ENCODE data around the gene FBN1. TPM values are rescaled to one million over a fixed set of nuclear protein-coding genes. Genes with fewer than 3 reads are reported as not detected.

FBN1 gene
- total RNA-seq, 1 experiment from 2014 or later: 31.6 TPM

GRCh38 chr15:48493763-48494225, 151.7 kb downstream of the FBN1 start:
- no peaks in the 10 kb centered on the region for H3K9me3 ChIP-seq (replicated peaks)
- H3K27ac ChIP-seq: peak overlapping the region; percentile 75
- H3K36me3 ChIP-seq: peaks cover 9% of the 10 kb centered on the region
- peaks cover 23% of the 10 kb centered on the region for H3K4me1 ChIP-seq
- no peak overlapping the region for H3K4me3 ChIP-seq
- H3K27me3 ChIP-seq: no peaks in the 10 kb centered on the region
- no peak for DNase-seq

GRCh38 chr15:48493084-48493762, 152.3 kb downstream of the FBN1 start:
- Histone ChIP-seq H3K36me3 (peaks cover 15% of the 10 kb centered on the region), H3K4me1 (peaks cover 23% of the 10 kb centered on the region), H3K4me3 (no peak overlapping the region), H3K27me3 (no peaks in the 10 kb centered on the region), H3K27ac (peak overlapping the region; percentile 75), H3K9me3 (replicated peaks) (no peaks in the 10 kb centered on the region)
- DNase-seq: peak; percentile 26 to 62

GRCh38 chr15:48486228-48486627, 159.3 kb downstream of the FBN1 start:
- no peaks in the 10 kb centered on the region for H3K27me3 ChIP-seq
- peaks cover 38% of the 10 kb centered on the region for H3K36me3 ChIP-seq
- no peaks in the 10 kb centered on the region for H3K9me3 ChIP-seq (replicated peaks)
- H3K4me3 ChIP-seq: no peak overlapping the region
- no peak for DNase-seq
- no peak overlapping the region for H3K27ac ChIP-seq
- no peaks in the 10 kb centered on the region for H3K4me1 ChIP-seq

- no peak for DNase-seq
Observed at GRCh38 chr15:48481802-48482201, 163.7 kb downstream of the FBN1 start.

GRCh38 chr15:48479751-48480150, 165.8 kb downstream of the FBN1 start:
- Histone ChIP-seq H3K27ac (no peak overlapping the region), H3K4me3 (no peak overlapping the region), H3K27me3 (no peaks in the 10 kb centered on the region), H3K9me3 (replicated peaks) (no peaks in the 10 kb centered on the region), H3K4me1 (no peaks in the 10 kb centered on the region), H3K36me3 (peaks cover 24% of the 10 kb centered on the region)
- no peak for DNase-seq

More at GRCh38 chr15:48481802-48482201, 163.7 kb downstream of the FBN1 start:
- H3K4me3 ChIP-seq: no peak overlapping the region
- peaks cover 36% of the 10 kb centered on the region for H3K36me3 ChIP-seq
- no peaks in the 10 kb centered on the region for H3K27me3 ChIP-seq
- no peak overlapping the region for H3K27ac ChIP-seq
- H3K4me1 ChIP-seq: no peaks in the 10 kb centered on the region
- H3K9me3 ChIP-seq (replicated peaks): no peaks in the 10 kb centered on the region

GRCh38 chr15:48478581-48478980, 166.9 kb downstream of the FBN1 start:
- no peaks in the 10 kb centered on the region for H3K27me3 ChIP-seq
- no peaks in the 10 kb centered on the region for H3K4me1 ChIP-seq
- H3K4me3 ChIP-seq: no peak overlapping the region
- H3K9me3 ChIP-seq (replicated peaks): no peaks in the 10 kb centered on the region
- peaks cover 22% of the 10 kb centered on the region for H3K36me3 ChIP-seq
- H3K27ac ChIP-seq: no peak overlapping the region
- DNase-seq: no peak

GRCh38 chr15:48477795-48478360, 167.6 kb downstream of the FBN1 start:
- peaks cover 27% of the 10 kb centered on the region for H3K36me3 ChIP-seq

GRCh38 chr15:48475600-48476395, 169.7 kb downstream of the FBN1 start:
- H3K27ac ChIP-seq: no peak overlapping the region
- no peak for DNase-seq

More at GRCh38 chr15:48477795-48478360, 167.6 kb downstream of the FBN1 start:
- Histone ChIP-seq H3K27me3 (no peaks in the 10 kb centered on the region), H3K27ac (no peak overlapping the region), H3K4me1 (peaks cover 3% of the 10 kb centered on the region; the same call in 1 of the 2 replicates), H3K9me3 (replicated peaks) (no peaks in the 10 kb centered on the region), H3K4me3 (no peak overlapping the region)
- no peak for DNase-seq

GRCh38 chr15:48473667-48474066, 171.8 kb downstream of the FBN1 start:
- H3K36me3 ChIP-seq: peaks cover 29% of the 10 kb centered on the region
- H3K4me1 ChIP-seq: peaks cover 5% of the 10 kb centered on the region; the same call in 1 of the 2 replicates
- no peak overlapping the region for H3K27ac ChIP-seq
- no peaks in the 10 kb centered on the region for H3K27me3 ChIP-seq
- H3K9me3 ChIP-seq (replicated peaks): no peaks in the 10 kb centered on the region
- H3K4me3 ChIP-seq: no peak overlapping the region
- DNase-seq: no peak

More at GRCh38 chr15:48475600-48476395, 169.7 kb downstream of the FBN1 start:
- H3K4me3 ChIP-seq: no peak overlapping the region
- H3K9me3 ChIP-seq (replicated peaks): no peaks in the 10 kb centered on the region
- no peaks in the 10 kb centered on the region for H3K27me3 ChIP-seq
- H3K36me3 ChIP-seq: peaks cover 30% of the 10 kb centered on the region
- H3K4me1 ChIP-seq: peaks cover 5% of the 10 kb centered on the region; the same call in 1 of the 2 replicates

GRCh38 chr15:48472756-48473155, 172.8 kb downstream of the FBN1 start:
- Histone ChIP-seq H3K4me3 (no peak overlapping the region), H3K9me3 (replicated peaks) (no peaks in the 10 kb centered on the region), H3K4me1 (peaks cover 5% of the 10 kb centered on the region; the same call in 1 of the 2 replicates), H3K27ac (no peak overlapping the region), H3K27me3 (no peaks in the 10 kb centered on the region), H3K36me3 (peaks cover 31% of the 10 kb centered on the region)
- no peak for DNase-seq

- Histone ChIP-seq H3K27me3 (no peaks in the 10 kb centered on the region), H3K9me3 (replicated peaks) (no peaks in the 10 kb centered on the region), H3K4me1 (peaks cover 5% of the 10 kb centered on the region; the same call in 1 of the 2 replicates), H3K27ac (no peak overlapping the region), H3K4me3 (no peak overlapping the region), H3K36me3 (peaks cover 44% of the 10 kb centered on the region)
- DNase-seq: no peak
Observed at GRCh38 chr15:48471073-48471472, 174.4 kb downstream of the FBN1 start.

- H3K36me3 ChIP-seq: peaks cover 49% of the 10 kb centered on the region
- no peak overlapping the region for H3K27ac ChIP-seq
- H3K4me1 ChIP-seq: peaks cover 5% of the 10 kb centered on the region; the same call in 1 of the 2 replicates
- H3K9me3 ChIP-seq (replicated peaks): no peaks in the 10 kb centered on the region
- no peak for DNase-seq
- no peaks in the 10 kb centered on the region for H3K27me3 ChIP-seq
- no peak overlapping the region for H3K4me3 ChIP-seq
Observed at GRCh38 chr15:48470096-48470495, 175.4 kb downstream of the FBN1 start.

GRCh38 chr15:48469681-48470080, 175.8 kb downstream of the FBN1 start:
- no peaks in the 10 kb centered on the region for H3K9me3 ChIP-seq (replicated peaks)
- H3K27ac ChIP-seq: no peak overlapping the region
- H3K36me3 ChIP-seq: peaks cover 53% of the 10 kb centered on the region
- no peaks in the 10 kb centered on the region for H3K27me3 ChIP-seq
- no peak overlapping the region for H3K4me3 ChIP-seq
- H3K4me1 ChIP-seq: peaks cover 5% of the 10 kb centered on the region; the same call in 1 of the 2 replicates
- DNase-seq: no peak

- no peak for DNase-seq
- Histone ChIP-seq H3K27ac (no peak overlapping the region), H3K4me3 (no peak overlapping the region), H3K4me1 (peaks cover 5% of the 10 kb centered on the region; the same call in 1 of the 2 replicates), H3K9me3 (replicated peaks) (no peaks in the 10 kb centered on the region), H3K27me3 (no peaks in the 10 kb centered on the region), H3K36me3 (peaks cover 53% of the 10 kb centered on the region)
Observed at GRCh38 chr15:48469271-48469670, 176.2 kb downstream of the FBN1 start.

GRCh38 chr15:48467801-48468200, 177.7 kb downstream of the FBN1 start:
- no peak overlapping the region for H3K27ac ChIP-seq
- H3K4me3 ChIP-seq: no peak overlapping the region
- H3K36me3 ChIP-seq: peaks cover 48% of the 10 kb centered on the region
- H3K27me3 ChIP-seq: no peaks in the 10 kb centered on the region
- no peak for DNase-seq
- no peaks in the 10 kb centered on the region for H3K9me3 ChIP-seq (replicated peaks)
- H3K4me1 ChIP-seq: peaks cover 1% of the 10 kb centered on the region; the same call in 1 of the 2 replicates

Data from SJCRH30 (cell line).